ENCODE measurements around the gene KIF3C.

The KIF3C gene

DNA sequence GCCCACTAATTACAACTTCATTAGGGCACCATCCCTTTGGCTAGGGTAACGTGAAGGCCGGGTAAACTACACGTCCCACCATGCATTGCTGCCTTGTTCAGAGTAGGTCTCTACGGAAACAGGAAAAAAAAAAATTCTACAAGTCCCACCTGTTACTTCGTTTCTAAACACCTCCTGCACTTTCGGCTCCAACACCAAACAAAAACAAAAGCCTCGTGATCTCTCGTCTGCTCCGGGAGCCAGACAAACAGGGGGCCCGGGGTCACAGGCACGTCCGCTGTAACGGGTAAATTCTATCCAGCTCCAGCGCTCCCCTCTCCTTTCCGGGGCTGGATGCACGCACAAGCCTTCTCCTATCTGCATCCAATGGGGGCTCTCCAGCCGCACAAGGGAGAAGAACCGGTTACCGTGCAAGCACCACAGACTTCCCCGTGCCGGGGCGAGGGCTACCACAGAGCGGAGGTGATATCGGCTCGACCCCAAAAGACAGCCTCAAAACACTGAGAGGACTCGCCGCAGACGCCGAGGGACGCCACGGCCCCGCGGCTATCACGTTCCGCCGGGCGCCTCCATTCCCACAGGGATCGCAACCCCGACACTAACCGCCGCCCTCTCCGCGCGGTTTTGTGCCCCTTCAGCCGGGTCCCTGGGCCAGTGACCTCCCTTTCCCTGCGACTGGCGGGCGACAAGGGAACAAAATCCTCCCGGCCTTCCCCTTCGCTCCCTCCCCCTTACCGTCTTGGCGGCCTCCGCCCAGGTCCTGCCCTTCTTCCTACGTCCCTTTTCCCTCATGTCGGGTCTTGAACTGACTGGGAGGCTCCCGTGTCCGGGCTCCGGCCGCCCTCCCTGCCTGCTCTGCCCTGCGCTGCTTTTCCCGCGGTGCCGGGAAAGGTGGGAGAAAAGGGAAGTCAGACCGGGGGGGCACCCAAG is 104.6 kb downstream of the KIF3C start:
- peak; percentile 82 for DNase-seq (ENCODE audit: low read depth, low spot score)
